HepG2 (cell line): Measurements from ENCODE around the gene HYOU1. TPM values are rescaled to one million over a fixed set of nuclear protein-coding genes. Genes with fewer than 3 reads are reported as not detected.

Experiments used
- ARID2 ChIP-seq: sonication (generic); formaldehyde crosslinking; IDR thresholded peaks from 2 replicates; pipeline ENCODE4 v1.8.1; 2022; ENCODE audit warnings: mild to moderate bottlenecking, missing genetic modification reagents, borderline replicate concordance
- FOXJ3 ChIP-seq: sonication (generic); formaldehyde crosslinking; IDR thresholded peaks from 2 replicates; pipeline ENCODE4 v1.4.0; 2020; ENCODE audit warnings: missing genetic modification reagents, mild to moderate bottlenecking, borderline replicate concordance
- KDM2A ChIP-seq: sonication (generic); formaldehyde crosslinking; IDR thresholded peaks from 2 replicates; pipeline ENCODE4 v1.4.0; 2020; ENCODE audit warnings: low read depth, missing genetic modification reagents, borderline replicate concordance
- SMAD1 ChIP-seq: sonication (generic); formaldehyde crosslinking; IDR thresholded peaks from 2 replicates; pipeline ENCODE4 v1.4.0; 2020; ENCODE audit warnings: missing genetic modification reagents, low read depth, mild to moderate bottlenecking, borderline replicate concordance
- U2AF1 ChIP-seq: fragments of 200-400 bp; formaldehyde crosslinking; optimal IDR thresholded peaks from 2 replicates; pipeline ENCODE3; 2017; ENCODE audit warnings: mild to moderate bottlenecking, low read depth, low read length
- ZBTB44 ChIP-seq: sonication (generic); formaldehyde crosslinking; IDR thresholded peaks from 2 replicates; pipeline ENCODE4 v1.4.0; 2020; ENCODE audit warnings: missing genetic modification reagents
- ZNF143 ChIP-seq: sonication (generic); formaldehyde crosslinking; IDR thresholded peaks from 2 replicates; pipeline ENCODE4 v1.4.0; 2020; ENCODE audit warnings: missing genetic modification reagents
- ZNF496 ChIP-seq: sonication (generic); formaldehyde crosslinking; IDR thresholded peaks from 2 replicates; pipeline ENCODE4 v1.8.1; 2023; ENCODE audit warnings: mild to moderate bottlenecking, moderate library complexity, missing genetic modification reagents; ENCODE audit not compliant: insufficient replicate concordance
- ZNF547 ChIP-seq: sonication (generic); formaldehyde crosslinking; IDR thresholded peaks from 2 replicates; pipeline ENCODE4 v1.5.1; 2020; ENCODE audit warnings: mild to moderate bottlenecking, missing genetic modification reagents
- ZNF616 ChIP-seq: sonication (generic); formaldehyde crosslinking; IDR thresholded peaks from 2 replicates; pipeline ENCODE4 v1.5.0; 2020; ENCODE audit warnings: low read depth, mild to moderate bottlenecking, missing genetic modification reagents
- polyA plus RNA-seq, 8 experiments: library from polyadenylated mRNA; depleted of rRNA in 3 of 8; stranded (reverse) in 7 of 8; unstranded in 1 of 8; fragments of >200 nt; fragmentation: Illumina TruSeq in 4 of 8; extraction: Trizol in 4 of 8; gene quantifications; 2 replicates each; pipeline versions ENCODE4 v1.2.1 to v1.2.3, GENCODE V29; 2011 to 2016; ENCODE audit warnings: low read depth in 4 of 8, missing spikeins in 1 of 8, mixed read lengths in 1 of 8; ENCODE audit not compliant: insufficient read depth in 1 of 8
- total RNA-seq, 5 experiments: library from RNA; depleted of rRNA; stranded (reverse); fragments of >200 nt; fragmentation: Illumina TruSeq; extraction: Trizol; gene quantifications; 2 replicates each; pipeline ENCODE4 v1.2.3, GENCODE V29; 2016; ENCODE audit warnings: low read depth in 1 of 5
- TF ChIP-seq, protein P1 (sequence below): IDR thresholded peaks from 2 replicates; pipeline ENCODE4 v1.4.0; 2020; ENCODE audit warnings: mild to moderate bottlenecking, missing genetic modification reagents
- TF ChIP-seq, protein P2 (sequence below): sonication (generic); formaldehyde crosslinking; IDR thresholded peaks from 2 replicates; pipeline ENCODE4 v1.8.0; 2022; ENCODE audit warnings: mild to moderate bottlenecking, missing genetic modification reagents; ENCODE audit not compliant: insufficient replicate concordance
- TF ChIP-seq, protein P3 (sequence below): sonication (generic); formaldehyde crosslinking; IDR thresholded peaks from 2 replicates; pipeline ENCODE4 v1.5.0; 2020; ENCODE audit warnings: missing genetic modification reagents
- TF ChIP-seq, protein P4 (sequence below): sonication (generic); formaldehyde crosslinking; IDR thresholded peaks from 2 replicates; pipeline ENCODE4 v1.4.0; 2020; ENCODE audit warnings: missing genetic modification reagents

The HYOU1 gene
- total and polyA plus RNA-seq, 2 of the 13 experiments (the other 11 are each of a cell fraction or from before 2014, with no cell fraction given) = 127 to 155 TPM

DNA sequence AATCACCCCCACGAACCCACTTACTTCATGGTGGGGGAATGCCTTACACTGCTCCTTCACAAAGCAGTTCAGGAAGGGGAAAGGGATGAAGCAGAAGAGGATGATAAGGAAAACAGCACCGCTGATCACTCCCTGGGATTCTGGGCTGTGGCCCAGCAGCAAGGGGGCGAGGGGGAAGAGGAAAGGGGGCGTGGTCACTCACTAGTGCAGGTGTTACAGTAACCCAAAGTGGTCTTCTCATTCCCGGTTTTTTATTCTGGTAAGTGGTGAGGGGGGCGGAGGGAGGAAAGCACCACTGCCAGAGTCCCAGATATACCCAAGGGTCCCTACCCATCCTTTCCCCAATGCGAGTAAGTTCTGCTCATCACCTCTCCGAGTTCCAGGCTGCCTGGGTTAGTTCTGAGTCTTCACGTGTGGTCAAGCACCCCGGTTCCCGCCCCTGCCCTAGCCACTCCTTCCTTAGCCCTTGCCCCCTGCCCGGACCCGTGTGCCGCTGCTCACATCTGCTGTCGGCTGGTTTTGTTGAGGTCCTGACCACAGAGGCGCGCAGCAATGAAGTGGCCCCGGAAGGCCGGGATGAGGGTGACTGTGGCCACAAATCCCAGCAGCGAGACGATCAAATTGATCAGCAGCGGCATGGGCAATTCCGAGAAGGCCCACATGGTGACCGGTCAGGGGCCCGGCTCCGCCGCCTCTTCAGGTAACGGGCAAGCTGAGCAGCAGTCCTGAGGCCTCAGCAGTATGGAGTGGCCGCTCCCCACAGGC is 44.2 kb upstream of the HYOU1 start (continued):
- TF ChIP-seq, protein P1, sequence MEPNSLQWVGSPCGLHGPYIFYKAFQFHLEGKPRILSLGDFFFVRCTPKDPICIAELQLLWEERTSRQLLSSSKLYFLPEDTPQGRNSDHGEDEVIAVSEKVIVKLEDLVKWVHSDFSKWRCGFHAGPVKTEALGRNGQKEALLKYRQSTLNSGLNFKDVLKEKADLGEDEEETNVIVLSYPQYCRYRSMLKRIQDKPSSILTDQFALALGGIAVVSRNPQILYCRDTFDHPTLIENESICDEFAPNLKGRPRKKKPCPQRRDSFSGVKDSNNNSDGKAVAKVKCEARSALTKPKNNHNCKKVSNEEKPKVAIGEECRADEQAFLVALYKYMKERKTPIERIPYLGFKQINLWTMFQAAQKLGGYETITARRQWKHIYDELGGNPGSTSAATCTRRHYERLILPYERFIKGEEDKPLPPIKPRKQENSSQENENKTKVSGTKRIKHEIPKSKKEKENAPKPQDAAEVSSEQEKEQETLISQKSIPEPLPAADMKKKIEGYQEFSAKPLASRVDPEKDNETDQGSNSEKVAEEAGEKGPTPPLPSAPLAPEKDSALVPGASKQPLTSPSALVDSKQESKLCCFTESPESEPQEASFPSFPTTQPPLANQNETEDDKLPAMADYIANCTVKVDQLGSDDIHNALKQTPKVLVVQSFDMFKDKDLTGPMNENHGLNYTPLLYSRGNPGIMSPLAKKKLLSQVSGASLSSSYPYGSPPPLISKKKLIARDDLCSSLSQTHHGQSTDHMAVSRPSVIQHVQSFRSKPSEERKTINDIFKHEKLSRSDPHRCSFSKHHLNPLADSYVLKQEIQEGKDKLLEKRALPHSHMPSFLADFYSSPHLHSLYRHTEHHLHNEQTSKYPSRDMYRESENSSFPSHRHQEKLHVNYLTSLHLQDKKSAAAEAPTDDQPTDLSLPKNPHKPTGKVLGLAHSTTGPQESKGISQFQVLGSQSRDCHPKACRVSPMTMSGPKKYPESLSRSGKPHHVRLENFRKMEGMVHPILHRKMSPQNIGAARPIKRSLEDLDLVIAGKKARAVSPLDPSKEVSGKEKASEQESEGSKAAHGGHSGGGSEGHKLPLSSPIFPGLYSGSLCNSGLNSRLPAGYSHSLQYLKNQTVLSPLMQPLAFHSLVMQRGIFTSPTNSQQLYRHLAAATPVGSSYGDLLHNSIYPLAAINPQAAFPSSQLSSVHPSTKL (CRISPR knock-in tag) = no peak
- TF ChIP-seq ZNF496 (CRISPR knock-in tag) (no peak), U2AF1 (peak; percentile 20), KDM2A (0 out of 2 replicates have a peak, but pooled peaks have one; percentile 1), SMAD1 (no peak), ZNF616 (CRISPR knock-in tag) (no peak), ZBTB44 (CRISPR knock-in tag) (no peak), FOXJ3 (CRISPR knock-in tag) (0 out of 2 replicates have a peak, but pooled peaks have one; percentile 3), ARID2 (CRISPR knock-in tag) (0 out of 2 replicates have a peak, but pooled peaks have one; percentile 50), ZNF143 (CRISPR knock-in tag) (no peak), ZNF547 (CRISPR knock-in tag) (peak; percentile 46; the same call in 1 of the 2 replicates)
- TF ChIP-seq, protein P2, sequence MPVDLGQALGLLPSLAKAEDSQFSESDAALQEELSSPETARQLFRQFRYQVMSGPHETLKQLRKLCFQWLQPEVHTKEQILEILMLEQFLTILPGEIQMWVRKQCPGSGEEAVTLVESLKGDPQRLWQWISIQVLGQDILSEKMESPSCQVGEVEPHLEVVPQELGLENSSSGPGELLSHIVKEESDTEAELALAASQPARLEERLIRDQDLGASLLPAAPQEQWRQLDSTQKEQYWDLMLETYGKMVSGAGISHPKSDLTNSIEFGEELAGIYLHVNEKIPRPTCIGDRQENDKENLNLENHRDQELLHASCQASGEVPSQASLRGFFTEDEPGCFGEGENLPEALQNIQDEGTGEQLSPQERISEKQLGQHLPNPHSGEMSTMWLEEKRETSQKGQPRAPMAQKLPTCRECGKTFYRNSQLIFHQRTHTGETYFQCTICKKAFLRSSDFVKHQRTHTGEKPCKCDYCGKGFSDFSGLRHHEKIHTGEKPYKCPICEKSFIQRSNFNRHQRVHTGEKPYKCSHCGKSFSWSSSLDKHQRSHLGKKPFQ (CRISPR knock-in tag) = no peak
- TF ChIP-seq, protein P3, sequence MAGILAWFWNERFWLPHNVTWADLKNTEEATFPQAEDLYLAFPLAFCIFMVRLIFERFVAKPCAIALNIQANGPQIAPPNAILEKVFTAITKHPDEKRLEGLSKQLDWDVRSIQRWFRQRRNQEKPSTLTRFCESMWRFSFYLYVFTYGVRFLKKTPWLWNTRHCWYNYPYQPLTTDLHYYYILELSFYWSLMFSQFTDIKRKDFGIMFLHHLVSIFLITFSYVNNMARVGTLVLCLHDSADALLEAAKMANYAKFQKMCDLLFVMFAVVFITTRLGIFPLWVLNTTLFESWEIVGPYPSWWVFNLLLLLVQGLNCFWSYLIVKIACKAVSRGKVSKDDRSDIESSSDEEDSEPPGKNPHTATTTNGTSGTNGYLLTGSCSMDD (CRISPR knock-in tag) = no peak
- TF ChIP-seq, protein P4, sequence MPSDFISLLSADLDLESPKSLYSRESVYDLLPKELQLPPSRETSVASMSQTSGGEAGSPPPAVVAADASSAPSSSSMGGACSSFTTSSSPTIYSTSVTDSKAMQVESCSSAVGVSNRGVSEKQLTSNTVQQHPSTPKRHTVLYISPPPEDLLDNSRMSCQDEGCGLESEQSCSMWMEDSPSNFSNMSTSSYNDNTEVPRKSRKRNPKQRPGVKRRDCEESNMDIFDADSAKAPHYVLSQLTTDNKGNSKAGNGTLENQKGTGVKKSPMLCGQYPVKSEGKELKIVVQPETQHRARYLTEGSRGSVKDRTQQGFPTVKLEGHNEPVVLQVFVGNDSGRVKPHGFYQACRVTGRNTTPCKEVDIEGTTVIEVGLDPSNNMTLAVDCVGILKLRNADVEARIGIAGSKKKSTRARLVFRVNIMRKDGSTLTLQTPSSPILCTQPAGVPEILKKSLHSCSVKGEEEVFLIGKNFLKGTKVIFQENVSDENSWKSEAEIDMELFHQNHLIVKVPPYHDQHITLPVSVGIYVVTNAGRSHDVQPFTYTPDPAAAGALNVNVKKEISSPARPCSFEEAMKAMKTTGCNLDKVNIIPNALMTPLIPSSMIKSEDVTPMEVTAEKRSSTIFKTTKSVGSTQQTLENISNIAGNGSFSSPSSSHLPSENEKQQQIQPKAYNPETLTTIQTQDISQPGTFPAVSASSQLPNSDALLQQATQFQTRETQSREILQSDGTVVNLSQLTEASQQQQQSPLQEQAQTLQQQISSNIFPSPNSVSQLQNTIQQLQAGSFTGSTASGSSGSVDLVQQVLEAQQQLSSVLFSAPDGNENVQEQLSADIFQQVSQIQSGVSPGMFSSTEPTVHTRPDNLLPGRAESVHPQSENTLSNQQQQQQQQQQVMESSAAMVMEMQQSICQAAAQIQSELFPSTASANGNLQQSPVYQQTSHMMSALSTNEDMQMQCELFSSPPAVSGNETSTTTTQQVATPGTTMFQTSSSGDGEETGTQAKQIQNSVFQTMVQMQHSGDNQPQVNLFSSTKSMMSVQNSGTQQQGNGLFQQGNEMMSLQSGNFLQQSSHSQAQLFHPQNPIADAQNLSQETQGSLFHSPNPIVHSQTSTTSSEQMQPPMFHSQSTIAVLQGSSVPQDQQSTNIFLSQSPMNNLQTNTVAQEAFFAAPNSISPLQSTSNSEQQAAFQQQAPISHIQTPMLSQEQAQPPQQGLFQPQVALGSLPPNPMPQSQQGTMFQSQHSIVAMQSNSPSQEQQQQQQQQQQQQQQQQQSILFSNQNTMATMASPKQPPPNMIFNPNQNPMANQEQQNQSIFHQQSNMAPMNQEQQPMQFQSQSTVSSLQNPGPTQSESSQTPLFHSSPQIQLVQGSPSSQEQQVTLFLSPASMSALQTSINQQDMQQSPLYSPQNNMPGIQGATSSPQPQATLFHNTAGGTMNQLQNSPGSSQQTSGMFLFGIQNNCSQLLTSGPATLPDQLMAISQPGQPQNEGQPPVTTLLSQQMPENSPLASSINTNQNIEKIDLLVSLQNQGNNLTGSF (CRISPR knock-in tag) = 0 out of 2 replicates have a peak, but pooled peaks have one; percentile 20
